GM23338 (cell line): ENCODE data around the gene DOK7. TPM values are rescaled to one million over a fixed set of nuclear protein-coding genes. Genes with fewer than 3 reads are reported as not detected.

Experiments
- ATAC-seq: fragments of 200-7000 bp; cut with Tn5 transposase; 3 replicates; pipeline ENCODE4 v1.9.1; 2020
- DNase-seq: peaks from one replicate; pipeline ENCODE4 v3.0.0-alpha.2; 2015; ENCODE audit warnings: low spot score
- H2AFZ ChIP-seq: fragments of 200-600 bp; sonication (generic); 2 replicates; pipeline ENCODE4 v1.8.0; 2016; ENCODE audit warnings: antibody characterized with exemption, mild to moderate bottlenecking, moderate library complexity
- H3F3A ChIP-seq: fragments of 200-600 bp; sonication (generic); replicated peaks from 2 replicates; pipeline ENCODE4 v1.8.0; 2017; ENCODE audit warnings: antibody characterized with exemption, mixed run types, low read depth
- H3K27ac ChIP-seq: fragments of 200-600 bp; sonication (generic); 2 replicates; pipeline ENCODE4 v1.6.1; 2016; ENCODE audit warnings: low read depth
- H3K27me3 ChIP-seq: fragments of 200-600 bp; sonication (generic); 2 replicates; pipeline ENCODE4 v1.8.0; 2016; ENCODE audit warnings: mild to moderate bottlenecking, mixed run types, moderate library complexity; ENCODE audit not compliant: insufficient read depth
- H3K36me3 ChIP-seq: fragments of 200-600 bp; sonication (generic); 2 replicates; pipeline ENCODE4 v1.8.0; 2016; ENCODE audit warnings: mild to moderate bottlenecking; ENCODE audit not compliant: insufficient read depth
- H3K4me1 ChIP-seq: fragments of 200-600 bp; sonication (generic); 2 replicates; pipeline ENCODE4 v1.8.0; 2016; ENCODE audit warnings: mild to moderate bottlenecking, moderate library complexity; ENCODE audit not compliant: insufficient read depth
- H3K4me2 ChIP-seq: fragments of 200-600 bp; sonication (generic); 2 replicates; pipeline ENCODE4 v1.7.1; 2017; ENCODE audit warnings: mixed run types
- H3K4me3 ChIP-seq: fragments of 200-600 bp; sonication (generic); 2 replicates; pipeline ENCODE4 v1.6.1; 2016; ENCODE audit warnings: mixed run types
- H3K79me2 ChIP-seq: fragments of 200-600 bp; sonication (generic); replicated peaks from 2 replicates; pipeline ENCODE4 v1.8.0; 2017; ENCODE audit warnings: mild to moderate bottlenecking; ENCODE audit not compliant: insufficient read depth
- H3K9me2 ChIP-seq: fragments of 200-600 bp; sonication (generic); 2 replicates; pipeline ENCODE4 v1.8.0; 2017; ENCODE audit not compliant: insufficient read depth
- H4K20me1 ChIP-seq: fragments of 200-600 bp; sonication (generic); replicated peaks from 2 replicates; pipeline ENCODE4 v1.8.0; 2017; ENCODE audit warnings: mild to moderate bottlenecking; ENCODE audit not compliant: insufficient read depth
- H3K27ac Mint-ChIP-seq: 2 replicates; pipeline ENCODE4 v1.8.0; 2020; ENCODE audit warnings: inconsistent platforms, mild to moderate bottlenecking, moderate library complexity, mixed read lengths
- H3K27me3 Mint-ChIP-seq: 3 replicates; pipeline ENCODE4 v1.8.0; 2022; ENCODE audit warnings: low read depth, mild to moderate bottlenecking, moderate library complexity, mixed read lengths, inconsistent platforms; ENCODE audit not compliant: insufficient read depth, poor library complexity
- H3K36me3 Mint-ChIP-seq: 3 replicates; pipeline ENCODE4 v1.8.0; 2021; ENCODE audit warnings: low read depth, mild to moderate bottlenecking, inconsistent platforms, moderate library complexity, mixed read lengths
- H3K4me1 Mint-ChIP-seq: 3 replicates; pipeline ENCODE4 v1.8.0; 2020; ENCODE audit warnings: mild to moderate bottlenecking, inconsistent platforms, mixed read lengths
- H3K4me3 Mint-ChIP-seq: 3 replicates; pipeline ENCODE4 v1.8.0; 2021; ENCODE audit warnings: moderate library complexity, mild to moderate bottlenecking, inconsistent platforms, mixed read lengths
- H3K9me3 Mint-ChIP-seq: 3 replicates; pipeline ENCODE4 v1.8.0; 2020; ENCODE audit warnings: moderate library complexity, mild to moderate bottlenecking, inconsistent platforms, mixed read lengths
- CREB1 ChIP-seq: fragments of 250-450 bp; sonication (Bioruptor Pico); IDR thresholded peaks from 2 replicates; pipeline ENCODE4 v1.5.0; 2020; ENCODE audit warnings: low read depth, mild to moderate bottlenecking, moderate library complexity
- CTCF ChIP-seq, 2 experiments: fragments of 200-600 bp in 1 of 2; sonication (generic) in 1 of 2; conservative IDR thresholded peaks; 2 replicates each; pipeline versions ENCODE4 v1.5.1 to v1.6.1; 2016 to 2017; ENCODE audit warnings: antibody characterized with exemption in 2 of 2, low read depth in 2 of 2, mild to moderate bottlenecking in 2 of 2, moderate library complexity in 1 of 2
- EZH2 ChIP-seq: fragments of 200-600 bp; sonication (generic); IDR thresholded peaks from one replicate; pipeline ENCODE4 v1.8.0; 2017; ENCODE audit warnings: antibody characterized with exemption, mild to moderate bottlenecking, low read depth; ENCODE audit not compliant: unreplicated experiment
- EZH2phosphoT487 ChIP-seq: fragments of 200-600 bp; sonication (generic); IDR thresholded peaks from one replicate; pipeline ENCODE4 v1.8.1; 2018; ENCODE audit warnings: antibody characterized with exemption; ENCODE audit not compliant: unreplicated experiment
- JUNB ChIP-seq: IDR thresholded peaks from one replicate; pipeline ENCODE4 v1.6.1; 2016; ENCODE audit warnings: antibody characterized with exemption; ENCODE audit not compliant: unreplicated experiment
- NANOG ChIP-seq: IDR thresholded peaks from 2 replicates; pipeline ENCODE4 v1.6.1; 2016; ENCODE audit warnings: antibody characterized with exemption, borderline replicate concordance
- POLR2AphosphoS5 ChIP-seq: IDR thresholded peaks from 2 replicates; pipeline ENCODE4 v1.6.1; 2016; ENCODE audit warnings: antibody characterized with exemption, low read depth
- REST ChIP-seq: IDR thresholded peaks from one replicate; pipeline ENCODE4 v1.6.1; 2018; ENCODE audit warnings: antibody characterized with exemption; ENCODE audit not compliant: unreplicated experiment
- ZNF114 ChIP-seq: fragments of 250-450 bp; sonication (Bioruptor Pico); IDR thresholded peaks from 2 replicates; pipeline ENCODE4 v1.5.0; 2020; ENCODE audit warnings: mild to moderate bottlenecking, moderate library complexity
- ZNF462 ChIP-seq: fragments of 250-450 bp; sonication (Bioruptor Pico); IDR thresholded peaks from 2 replicates; pipeline ENCODE4 v1.5.0; 2020; ENCODE audit warnings: mild to moderate bottlenecking, moderate library complexity
- polyA plus RNA-seq: library from polyadenylated mRNA; unstranded; fragments of >200 nt; fragmentation: Nextera tagmentation; extraction: Ambion mirVana; gene quantifications from 2 replicates; pipeline ENCODE4 v1.2.1, GENCODE V29; 2016
- total RNA-seq: library from RNA; depleted of rRNA; stranded (reverse); fragments of >200 nt; shearing (Covaris generic); gene quantifications from 2 replicates; pipeline ENCODE4 v1.2.3, GENCODE V29; 2014

The DOK7 gene
- total and polyA plus RNA-seq, 2 experiments from 2014 or later, result 0.34 to 0.52 TPM

GRCh38 chr4:3520276-3520675 is 57.2 kb downstream of the DOK7 start:
- Histone ChIP-seq H3K27me3 (no peaks in the 10 kb centered on the region), H3K9me2 (no peaks in the 10 kb centered on the region), H3K79me2 (no peaks in the 10 kb centered on the region), H3K4me2 (no peak overlapping the region), H4K20me1 (peaks cover 5% of the 10 kb centered on the region; the same call in 1 of the 2 replicates), H3F3A (no peaks in the 10 kb centered on the region), H2AFZ (no peak overlapping the region), H3K4me3 (no peak overlapping the region), H3K36me3 (peaks cover 20% of the 10 kb centered on the region; the same call in 1 of the 2 replicates), H3K27ac (no peak overlapping the region), H3K4me1 (no peaks in the 10 kb centered on the region)
- H3K27ac Mint-ChIP-seq, result no peak overlapping the region
- DNase-seq (no peak), ATAC-seq (no peak)
- peaks cover 54% of the 10 kb centered on the region for H3K36me3 Mint-ChIP-seq
- peaks cover 7% of the 10 kb centered on the region for H3K27me3 Mint-ChIP-seq
- no peaks in the 10 kb centered on the region for H3K9me3 Mint-ChIP-seq
- peaks cover 10% of the 10 kb centered on the region; the same call in 2 of the 3 replicates for H3K4me1 Mint-ChIP-seq
- TF ChIP-seq ZNF462, result no peak
- TF ChIP-seq CTCF (conservative IDR thresholded peaks at IDR 0.05; ENCODE audit: low read depth in 2 of 2), result no peak
- no peak for TF ChIP-seq EZH2phosphoT487
- TF ChIP-seq JUNB, result no peak
- no peak for TF ChIP-seq REST
- no peak for TF ChIP-seq CREB1 (CRISPR knock-in tag)
- TF ChIP-seq ZNF114 (CRISPR knock-in tag), result no peak
- no peak for TF ChIP-seq EZH2
- TF ChIP-seq NANOG, result no peak
- TF ChIP-seq POLR2AphosphoS5, result no peak
- no peak overlapping the region for H3K4me3 Mint-ChIP-seq
